Measurements from ENCODE around the gene ARHGEF19. TPM values are rescaled to one million over a fixed set of nuclear protein-coding genes. Genes with fewer than 3 reads are reported as not detected.
"Not testable (repeated sequence)": the region's sequence is repeated elsewhere in the genome, so short reads cannot be mapped to it uniquely, and the experiment has no call there.

Gene ARHGEF19
- total RNA-seq, 4 donors from 2014 or later = 11.9 to 32.3 (median 17.5) TPM

DNA sequence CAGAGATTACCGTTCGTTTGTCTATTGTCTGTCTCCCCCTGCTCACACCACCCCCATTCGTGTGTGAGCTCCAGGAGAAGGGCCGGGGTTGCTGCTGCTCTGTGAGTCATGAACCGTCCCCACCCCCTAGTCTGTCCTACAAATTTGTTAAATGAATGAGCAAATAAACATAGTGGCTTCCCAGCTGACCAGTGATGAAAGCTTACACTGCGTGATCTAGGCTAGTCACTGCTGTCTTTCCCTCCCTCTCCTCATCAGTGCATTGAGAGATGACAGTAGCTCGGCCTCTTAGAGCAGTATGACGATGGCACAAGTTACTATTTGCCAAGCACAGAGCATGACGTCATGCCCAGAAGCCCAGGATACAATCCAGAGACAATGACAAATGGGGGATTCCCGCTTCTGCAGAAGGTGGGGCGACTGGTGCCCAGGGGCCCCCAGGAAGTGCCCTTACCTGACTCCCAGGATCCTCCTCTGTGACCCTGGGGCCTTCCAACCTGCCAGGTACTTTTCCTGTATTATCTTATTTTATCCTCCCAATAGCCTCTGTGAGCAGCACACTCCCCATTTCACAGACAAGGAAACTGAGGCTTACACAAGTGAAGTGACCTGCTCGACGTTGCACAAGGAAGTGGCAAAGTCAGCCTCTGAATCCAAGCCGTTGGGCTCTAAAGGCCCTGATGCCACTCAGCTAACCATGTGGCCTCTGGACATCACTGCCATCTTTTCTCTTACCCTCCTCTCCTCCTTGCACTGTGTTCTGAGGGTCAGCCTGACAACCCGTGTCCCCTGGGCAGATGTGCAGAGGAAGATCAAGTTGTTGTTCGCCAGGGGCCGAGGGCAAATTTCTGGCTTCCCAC, 48.0 kb downstream of the ARHGEF19 start:
- TF ChIP-seq, protein P1, sequence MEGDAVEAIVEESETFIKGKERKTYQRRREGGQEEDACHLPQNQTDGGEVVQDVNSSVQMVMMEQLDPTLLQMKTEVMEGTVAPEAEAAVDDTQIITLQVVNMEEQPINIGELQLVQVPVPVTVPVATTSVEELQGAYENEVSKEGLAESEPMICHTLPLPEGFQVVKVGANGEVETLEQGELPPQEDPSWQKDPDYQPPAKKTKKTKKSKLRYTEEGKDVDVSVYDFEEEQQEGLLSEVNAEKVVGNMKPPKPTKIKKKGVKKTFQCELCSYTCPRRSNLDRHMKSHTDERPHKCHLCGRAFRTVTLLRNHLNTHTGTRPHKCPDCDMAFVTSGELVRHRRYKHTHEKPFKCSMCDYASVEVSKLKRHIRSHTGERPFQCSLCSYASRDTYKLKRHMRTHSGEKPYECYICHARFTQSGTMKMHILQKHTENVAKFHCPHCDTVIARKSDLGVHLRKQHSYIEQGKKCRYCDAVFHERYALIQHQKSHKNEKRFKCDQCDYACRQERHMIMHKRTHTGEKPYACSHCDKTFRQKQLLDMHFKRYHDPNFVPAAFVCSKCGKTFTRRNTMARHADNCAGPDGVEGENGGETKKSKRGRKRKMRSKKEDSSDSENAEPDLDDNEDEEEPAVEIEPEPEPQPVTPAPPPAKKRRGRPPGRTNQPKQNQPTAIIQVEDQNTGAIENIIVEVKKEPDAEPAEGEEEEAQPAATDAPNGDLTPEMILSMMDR (IDR thresholded peaks at IDR 0.05) = no peak
- TF ChIP-seq POLR2A (IDR thresholded peaks at IDR 0.05) = no peak
- 62 to 65% methylated on average over 15 to 17 of the region's 17 CpGs for WGBS, 2 donors
- H3K27me3 ChIP-seq = no peaks in the 10 kb centered on the region
- peaks cover 9 to 27% of the 10 kb centered on the region in 2 donors for H3K4me1 ChIP-seq
- peak overlapping the region in 1 of 3 donors; percentile 15 for H3K27ac ChIP-seq
- intact Hi-C loops (cut with DNase I) = no loop called here
- no peak for DNase-seq
- H3K36me3 ChIP-seq = no peaks in the 10 kb centered on the region
- no peaks in the 10 kb centered on the region for H3K9me3 ChIP-seq
- H3K4me3 ChIP-seq (replicated peaks in 1 of 3) = no peak overlapping the region

DNA sequence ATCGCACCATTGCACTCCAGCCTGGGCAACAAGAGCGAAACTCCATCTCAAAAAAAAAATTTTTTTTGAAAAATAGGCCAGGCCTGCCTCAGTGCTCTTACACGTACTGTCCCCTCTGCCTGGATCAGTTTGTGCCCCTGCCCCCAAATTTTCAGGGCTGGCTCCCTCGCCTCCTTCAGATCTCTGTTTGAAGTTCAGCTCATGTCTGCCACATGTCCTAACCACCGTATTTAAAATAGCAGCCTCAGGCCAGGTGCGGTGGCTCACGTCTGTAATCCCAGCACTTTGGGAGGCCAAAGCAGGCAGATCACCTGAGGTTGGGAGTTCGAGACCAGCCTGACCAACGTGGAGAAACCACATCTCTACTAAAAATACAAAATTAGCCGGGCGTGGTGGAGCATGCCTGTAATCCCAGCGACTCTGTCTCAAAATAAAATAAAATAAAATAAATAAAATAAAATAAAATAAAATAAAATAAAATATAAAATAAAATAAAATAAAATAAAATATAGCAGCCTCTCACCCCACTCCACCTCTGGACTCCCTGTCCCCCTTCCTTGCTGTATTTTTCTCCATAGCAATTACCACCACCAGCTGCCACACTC, 48.7 kb downstream of the ARHGEF19 start:
- H3K9me3 ChIP-seq; H3K36me3 ChIP-seq; H3K27me3 ChIP-seq; DNase-seq; H3K27ac ChIP-seq; intact Hi-C loops (cut with DNase I); H3K4me3 ChIP-seq (replicated peaks in 1 of 3): not testable (repeated sequence)
- H3K4me1 ChIP-seq = peaks cover 9 to 27% of the 10 kb centered on the region in 2 donors
- 84 to 85% methylated on average over 12 of the region's 12 CpGs for WGBS, 2 donors

DNA sequence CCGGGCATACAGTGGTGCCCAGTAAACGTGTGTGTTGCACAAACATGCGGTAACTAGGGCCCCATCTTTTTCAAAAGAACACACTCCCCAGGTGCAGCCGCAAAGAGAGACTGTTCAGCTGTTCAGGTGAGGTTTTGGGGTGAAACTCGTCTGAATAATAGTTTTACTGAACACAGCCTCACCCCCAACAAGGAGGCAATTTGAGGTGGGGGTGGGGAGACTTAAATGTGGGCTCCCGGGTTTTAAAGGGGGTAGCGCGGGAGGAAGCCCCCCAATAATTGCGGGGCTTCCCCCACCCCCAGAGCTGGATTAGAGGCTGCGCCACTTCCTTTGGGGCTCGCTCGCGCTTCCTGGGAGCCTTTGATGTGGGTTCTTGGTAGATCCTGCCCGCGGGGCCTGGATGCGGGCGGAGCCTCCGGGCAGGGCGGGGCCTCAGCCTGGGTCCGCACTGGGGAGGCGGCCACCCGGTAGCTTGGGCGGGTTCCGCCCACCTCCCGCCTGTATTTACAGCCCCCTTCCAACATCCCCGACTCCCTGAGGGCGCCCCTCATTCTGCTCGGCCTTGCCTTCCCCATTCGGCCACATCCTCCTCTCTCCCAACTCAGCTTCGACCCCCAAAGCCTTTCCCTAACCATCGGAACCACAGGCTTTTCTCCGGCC, 50.2 kb downstream of the ARHGEF19 start:
- DNase-seq = no peak
- peaks cover 0 to 17% of the 10 kb centered on the region in 2 donors for H3K4me1 ChIP-seq
- no peaks in the 10 kb centered on the region for H3K27me3 ChIP-seq
- 64 to 73% methylated on average over 30 to 32 of the region's 32 CpGs for WGBS, 2 donors
- no peak overlapping the region for H3K27ac ChIP-seq
- intact Hi-C loops (cut with DNase I) = no loop called here
- no peak for TF ChIP-seq POLR2A (IDR thresholded peaks at IDR 0.05)
- TF ChIP-seq, protein P1 (IDR thresholded peaks at IDR 0.05) = no peak
- H3K4me3 ChIP-seq (replicated peaks in 1 of 3) = no peak overlapping the region
- no peaks in the 10 kb centered on the region for H3K36me3 ChIP-seq
- no peaks in the 10 kb centered on the region for H3K9me3 ChIP-seq

DNA sequence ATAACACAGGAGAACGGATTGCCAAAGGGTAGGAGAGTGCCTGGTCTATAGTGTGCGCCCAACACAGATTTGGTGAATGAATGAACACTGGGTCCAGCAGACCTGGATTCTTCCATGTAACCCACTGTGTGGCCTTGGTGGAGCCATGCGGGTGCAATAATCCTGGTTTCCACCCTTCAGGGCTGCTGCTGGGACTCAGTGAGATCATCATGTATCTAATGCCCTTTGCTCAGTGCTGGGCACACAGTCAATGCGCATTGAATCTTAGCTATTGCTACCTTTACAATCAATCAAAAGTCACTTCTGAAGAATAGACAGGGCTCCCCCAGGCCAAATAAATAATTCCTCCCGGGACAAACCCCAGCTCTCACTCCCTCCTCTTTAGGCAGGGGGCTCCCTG, 50.7 kb downstream of the ARHGEF19 start:
- DNase-seq = no peak
- H3K27me3 ChIP-seq = no peaks in the 10 kb centered on the region
- no peaks in the 10 kb centered on the region for H3K36me3 ChIP-seq
- no peaks in the 10 kb centered on the region for H3K9me3 ChIP-seq
- intact Hi-C loops (cut with DNase I) = no loop called here
- H3K4me1 ChIP-seq = peaks cover 0 to 22% of the 10 kb centered on the region in 2 donors
- WGBS, 2 donors = 96 to 98% methylated on average over 5 of the region's 5 CpGs
- no peak overlapping the region for H3K4me3 ChIP-seq (replicated peaks in 1 of 3)
- no peak overlapping the region for H3K27ac ChIP-seq
- TF ChIP-seq, protein P1 (IDR thresholded peaks at IDR 0.05) = no peak
- TF ChIP-seq POLR2A (IDR thresholded peaks at IDR 0.05) = no peak

DNA sequence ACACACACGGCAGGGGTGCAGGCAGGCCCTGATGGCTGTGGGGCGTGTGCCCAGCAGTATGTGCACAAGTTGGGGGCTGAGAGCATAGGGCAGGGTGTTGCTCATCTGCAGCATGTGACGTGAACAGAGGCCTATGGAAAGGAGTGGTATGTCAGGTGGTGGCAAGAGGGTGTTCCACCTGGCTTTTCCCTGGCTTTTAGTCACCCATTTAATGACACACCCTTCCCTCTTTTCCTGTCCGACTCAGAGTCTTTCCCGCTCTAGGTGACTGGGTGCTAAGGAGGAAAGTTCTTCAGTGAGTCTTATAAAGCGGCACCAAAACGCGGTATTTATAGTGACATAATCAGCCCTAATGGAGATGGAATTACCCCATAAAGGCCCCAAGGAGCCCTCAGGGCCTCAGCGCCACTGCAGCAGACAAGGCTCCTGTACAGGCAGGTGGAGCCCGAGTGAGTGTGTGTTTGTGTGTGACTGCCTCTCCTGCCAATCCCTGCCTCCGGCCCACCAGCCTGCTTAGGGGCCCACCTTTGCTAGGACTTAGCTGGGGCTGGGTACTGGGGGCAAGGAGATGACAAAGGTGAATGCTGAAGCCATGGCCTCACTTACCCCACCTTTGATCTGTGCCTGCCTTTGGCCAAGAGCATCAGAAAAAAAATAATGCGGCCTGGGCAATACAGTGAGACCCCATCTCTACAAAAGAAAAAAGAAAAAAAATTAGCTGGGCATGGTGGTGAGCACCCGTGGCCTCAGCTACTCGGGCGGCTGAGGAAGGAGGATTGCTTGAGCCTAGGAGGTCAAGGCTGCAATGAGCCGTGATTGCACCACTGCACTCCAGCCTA, 53.2 kb downstream of the ARHGEF19 start:
- H3K36me3 ChIP-seq = no peaks in the 10 kb centered on the region
- H3K4me1 ChIP-seq = peaks cover 9 to 16% of the 10 kb centered on the region in 2 donors
- WGBS, 2 donors = 86 to 92% methylated on average over 16 of the region's 16 CpGs
- H3K4me3 ChIP-seq (replicated peaks in 1 of 3) = no peak overlapping the region
- H3K27me3 ChIP-seq = no peaks in the 10 kb centered on the region
- TF ChIP-seq POLR2A (IDR thresholded peaks at IDR 0.05) = no peak
- TF ChIP-seq, protein P1 (IDR thresholded peaks at IDR 0.05) = no peak
- no peak for DNase-seq
- no peak overlapping the region for H3K27ac ChIP-seq
- intact Hi-C loops (cut with DNase I) = no loop called here
- no peaks in the 10 kb centered on the region for H3K9me3 ChIP-seq

Data from thyroid gland (tissue), 4 donors.